ENCODE data around the gene CORO6.

The CORO6 gene

DNA sequence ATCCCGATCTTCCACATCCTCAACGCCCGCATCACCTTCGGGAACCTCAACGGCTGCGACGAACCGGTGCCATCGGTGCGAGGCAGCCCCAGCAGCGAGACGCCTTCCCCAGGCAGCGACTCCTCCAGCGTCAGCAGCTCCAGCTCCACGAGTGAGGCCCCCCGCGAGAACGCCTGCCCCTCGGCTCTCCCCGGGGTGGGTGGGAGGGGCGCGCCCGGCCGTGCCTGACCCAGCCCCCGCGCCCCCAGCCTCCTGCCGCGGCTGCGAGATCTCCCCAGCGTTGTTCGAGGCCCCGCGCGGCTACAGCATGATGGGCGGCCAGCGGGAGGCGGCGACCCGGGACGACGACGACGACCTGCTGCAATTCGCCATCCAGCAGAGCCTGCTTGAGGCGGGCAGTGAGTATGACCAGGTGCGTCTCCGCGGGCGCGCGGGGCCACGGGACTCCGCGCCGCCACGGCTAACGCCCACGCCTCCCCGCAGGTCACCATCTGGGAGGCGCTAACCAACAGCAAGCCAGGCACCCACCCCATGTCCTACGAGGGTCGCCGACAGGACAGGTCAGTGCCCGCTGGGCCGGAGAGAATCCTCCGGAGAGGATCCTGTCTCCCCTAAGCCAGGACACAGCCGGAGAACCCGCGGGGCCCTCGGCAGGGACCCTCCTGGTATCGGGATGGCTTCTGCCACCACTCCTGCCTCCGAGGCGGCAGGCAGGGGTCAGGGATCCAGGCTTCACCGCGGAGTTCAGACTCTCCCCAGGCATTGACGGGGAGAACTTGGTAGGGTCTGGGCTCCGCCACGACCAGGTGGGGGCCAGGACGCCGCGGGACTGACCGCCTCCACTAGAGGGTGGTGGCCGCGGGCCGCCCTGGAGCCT lies 10.1 kb downstream of the CORO6 start:
- no peak for DNase-seq (ENCODE audit: low read depth)

GRCh38 chr17:29612094-29612403 lies 10.7 kb downstream of the CORO6 start:
- no peak for DNase-seq (ENCODE audit: low read depth)

DNA sequence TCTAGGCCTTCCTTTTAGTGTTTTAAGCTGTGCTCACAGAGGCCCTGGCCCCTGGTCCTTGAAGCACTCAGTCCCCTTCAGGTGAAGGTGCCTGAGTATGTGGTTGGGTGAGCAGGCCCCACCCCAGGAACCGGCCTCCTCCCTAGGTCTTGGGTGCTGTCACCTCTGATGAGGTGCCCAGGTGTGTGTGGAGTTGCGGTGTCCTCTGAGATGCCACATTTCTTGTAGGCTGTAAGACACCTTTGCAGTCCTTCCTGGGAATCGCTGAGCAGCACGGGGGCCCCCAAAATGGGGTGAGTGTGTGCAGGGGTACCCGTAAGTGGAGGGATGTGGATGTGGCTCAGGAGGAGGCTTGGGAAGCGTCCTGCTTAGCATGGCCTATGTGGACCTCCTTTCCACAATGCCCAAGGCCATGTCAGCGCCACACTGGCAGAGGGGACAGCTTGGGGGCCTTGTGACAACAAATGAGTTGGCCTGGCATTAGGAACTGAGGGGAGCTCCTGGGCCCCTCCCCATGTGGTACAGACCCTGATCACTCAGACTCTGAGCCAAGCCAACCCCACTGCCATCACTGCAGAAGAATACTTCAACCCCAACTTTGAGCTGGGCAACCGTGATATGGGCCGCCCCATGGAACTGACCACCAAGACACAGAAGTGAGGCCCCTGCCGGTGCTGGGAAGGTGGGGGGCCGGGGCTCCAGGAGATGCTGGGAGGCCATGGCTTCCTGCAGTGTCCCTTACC lies 11.2 kb downstream of the CORO6 start:
- DNase-seq (ENCODE audit: low read depth), result no peak

DNA sequence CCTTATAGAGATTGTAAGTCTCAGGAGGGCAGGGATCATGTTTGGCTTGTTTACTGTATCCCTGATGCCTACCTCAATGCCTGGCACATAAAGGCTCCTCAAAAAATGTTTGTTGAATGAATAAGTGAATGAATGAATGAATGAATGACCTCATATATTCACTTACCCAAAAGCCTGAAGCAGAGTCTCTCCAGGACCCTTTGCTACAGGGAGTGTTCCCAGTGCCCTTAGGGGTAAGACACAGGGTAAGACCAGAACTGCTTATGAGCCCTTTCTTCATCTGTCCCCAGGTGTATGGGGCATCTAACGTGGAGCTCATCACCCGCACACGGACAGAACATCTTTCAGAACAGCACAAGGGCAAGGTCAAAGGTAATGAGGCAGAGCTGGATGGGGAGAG lies 12.3 kb downstream of the CORO6 start:
- no peak for DNase-seq (ENCODE audit: low read depth)

DNA sequence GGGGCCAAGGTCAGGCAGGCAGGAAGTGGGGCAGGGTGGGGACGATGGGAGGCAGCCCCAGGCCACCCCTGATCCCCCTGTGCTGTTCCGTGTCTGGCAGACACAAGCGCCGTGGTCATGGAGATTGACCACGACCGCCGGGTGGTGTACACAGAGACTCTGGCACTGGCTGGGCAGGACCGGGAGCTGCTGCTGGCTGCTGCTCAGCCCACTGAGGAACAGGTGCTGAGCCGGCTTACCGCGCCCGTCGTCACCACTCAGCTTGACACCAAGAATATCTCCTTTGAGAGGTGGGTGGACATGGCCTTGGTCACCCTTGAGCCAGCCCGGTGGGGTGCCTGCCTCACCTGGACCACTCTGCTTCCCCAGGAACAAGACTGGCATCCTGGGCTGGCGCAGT lies 13.7 kb downstream of the CORO6 start:
- no peak for DNase-seq (ENCODE audit: low read depth)

GRCh38 chr17:29607557-29608195 lies 15.0 kb downstream of the CORO6 start:
- no peak for DNase-seq (ENCODE audit: low read depth)

GRCh38 chr17:29603109-29603674 lies 19.5 kb downstream of the CORO6 start:
- DNase-seq (ENCODE audit: low read depth), result no peak

- no peak for DNase-seq (ENCODE audit: low read depth)
Measured at GRCh38 chr17:29597361-29598172, 25.1 kb downstream of the CORO6 start.

DNA sequence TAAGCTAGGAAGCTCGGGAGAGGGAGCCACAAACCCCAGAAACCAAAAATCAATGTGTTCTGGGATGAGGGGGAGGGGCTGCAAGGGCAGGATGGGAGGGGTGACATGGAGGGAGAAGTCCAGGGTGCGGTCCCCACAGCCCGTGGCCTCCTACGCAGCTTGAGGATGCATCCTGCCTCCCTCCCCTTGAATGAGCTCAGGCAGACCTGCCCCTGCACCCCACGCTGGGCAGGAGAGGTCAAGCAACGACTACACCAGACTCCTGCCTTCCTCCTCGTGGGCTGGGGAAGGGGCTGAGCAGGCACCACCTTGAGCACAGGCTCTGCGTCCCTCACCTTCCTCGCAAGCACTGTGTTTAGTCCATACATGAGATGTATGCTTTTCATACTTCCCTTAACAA lies 25.9 kb downstream of the CORO6 start:
- no peak for DNase-seq (ENCODE audit: low read depth)

DNA sequence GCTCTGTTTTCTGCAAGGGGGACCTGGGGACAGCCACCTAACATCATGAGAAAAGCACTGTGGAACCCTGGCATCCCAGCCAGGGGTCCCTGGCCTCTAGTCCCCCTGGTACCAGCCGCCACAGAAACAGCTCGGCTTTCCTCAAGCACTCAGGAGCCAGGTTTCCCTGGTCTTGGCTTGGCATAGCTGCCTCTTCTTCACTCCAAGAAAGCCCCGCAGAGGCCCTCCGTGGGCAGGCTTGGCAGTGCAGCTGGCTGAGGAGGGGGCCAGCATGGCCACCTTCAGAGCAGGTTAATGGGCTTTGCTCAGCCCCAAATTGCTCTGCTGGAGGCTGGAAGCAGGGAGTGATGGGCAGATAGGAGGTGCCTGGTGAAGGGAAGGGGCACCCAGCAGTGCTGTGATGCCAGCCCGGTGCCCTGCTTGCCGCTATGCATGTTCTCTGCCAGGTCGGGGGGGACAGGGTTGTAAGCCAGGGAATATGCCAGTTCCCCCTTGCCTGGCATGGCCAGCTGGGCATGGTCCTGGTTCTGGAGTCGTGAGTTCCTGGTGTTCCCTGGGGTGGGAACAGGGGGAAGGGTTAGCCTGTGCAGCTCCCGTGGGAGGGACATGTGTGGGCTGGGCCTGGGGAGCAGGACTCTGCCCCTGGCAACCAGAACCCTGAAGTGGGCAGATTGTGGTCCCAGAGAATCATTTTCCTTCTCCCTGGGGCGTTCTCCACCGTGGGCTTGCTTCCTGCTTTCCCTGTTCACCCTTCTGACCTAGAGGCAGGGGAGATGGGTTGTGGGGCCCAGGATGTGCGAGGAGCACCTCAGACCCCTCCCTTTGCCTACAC lies 26.6 kb downstream of the CORO6 start:
- DNase-seq (ENCODE audit: low read depth), result no peak

GRCh38 chr17:29595107-29595942 lies 27.4 kb downstream of the CORO6 start:
- DNase-seq (ENCODE audit: low read depth), result no peak

GRCh38 chr17:29594519-29595090 lies 28.1 kb downstream of the CORO6 start:
- no peak for DNase-seq (ENCODE audit: low read depth)

GRCh38 chr17:29593591-29594518 lies 28.9 kb downstream of the CORO6 start:
- DNase-seq (ENCODE audit: low read depth), result no peak

- no peak for DNase-seq (ENCODE audit: low read depth)
Measured at GRCh38 chr17:29592850-29593551, 29.7 kb downstream of the CORO6 start, which contains the start of gene ANKRD13B. Gene ANKRD13B (plus strand): TSS chr17:29593132. CDS start chr17:29593622, 490 bp downstream.

DNA sequence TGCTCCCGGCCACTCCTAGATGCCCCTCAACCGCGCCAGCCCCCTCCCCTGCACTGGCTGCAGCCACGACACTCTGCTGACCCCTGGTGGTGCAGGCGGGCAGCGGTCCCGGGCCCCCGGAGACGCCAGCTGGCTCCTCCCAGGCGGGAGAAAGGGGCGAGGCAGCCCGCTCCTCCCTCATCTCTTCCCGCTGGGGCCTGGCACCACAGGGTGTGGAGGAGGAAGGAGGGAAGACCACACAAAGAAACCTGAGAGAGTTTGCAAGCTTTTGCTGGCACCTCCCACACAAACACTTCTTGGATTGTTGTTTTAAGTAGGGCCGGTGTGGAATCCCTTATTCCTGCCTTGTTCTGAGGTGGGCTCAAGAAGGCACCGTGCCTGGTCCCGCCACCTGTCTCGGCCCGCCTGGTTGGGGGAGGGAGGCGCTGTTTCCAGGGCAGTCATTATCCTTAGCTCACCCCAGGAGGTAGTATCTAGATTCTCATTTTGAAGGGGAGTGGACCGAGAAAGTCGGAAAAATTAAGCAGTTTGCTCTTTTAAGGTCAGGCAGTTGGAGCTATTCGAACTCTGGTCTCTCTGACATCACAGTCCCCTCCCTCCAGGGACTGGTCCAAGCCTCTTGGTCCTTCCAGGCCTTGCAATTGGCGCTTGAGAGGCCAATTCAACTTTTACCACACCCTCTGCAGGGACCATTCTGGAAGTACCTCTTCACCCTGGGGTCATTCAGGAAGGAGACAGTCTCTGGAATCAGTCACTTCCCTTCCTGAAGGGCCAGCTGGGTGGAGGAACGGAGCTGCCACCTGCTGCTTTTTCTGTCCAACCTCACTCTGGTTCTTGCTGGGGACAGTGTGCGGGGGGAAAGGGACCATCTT lies 30.7 kb downstream of the CORO6 start:
- DNase-seq (ENCODE audit: low read depth), result peak; percentile 72

- no peak for DNase-seq (ENCODE audit: low read depth)
Measured at GRCh38 chr17:29591146-29591736, 31.5 kb downstream of the CORO6 start.
